ENCODE results near the gene RABL2A.
"Not testable (repeated sequence)": the region's sequence is repeated elsewhere in the genome, so short reads cannot be mapped to it uniquely, and the experiment has no call there.

The RABL2A gene

GRCh38 chr2:113690871-113691270 lies 63.8 kb downstream of the RABL2A start:
- not testable (repeated sequence) for DNase-seq

Measured in stimulated activated CD4-positive, alpha-beta T cell treated with anti-CD3 and anti-CD28 coated beads, Interleukin-4, amount 100 ng/mL, for 4 hours (primary cell).